H1 (cell line): Measurements from ENCODE around the gene NFIA. TPM values are rescaled to one million over a fixed set of nuclear protein-coding genes. Genes with fewer than 3 reads are reported as not detected.

Experiments
- CTCF ChIA-PET: fragments of 300-600 bp; sonication (Branson Sonifier 250); formaldehyde crosslinking; loops from one replicate; lab custom pipeline; 2021; ENCODE audit not compliant: partially characterized antibody; lab: Charles Lee
- POLR2A ChIA-PET: fragments of 300-600 bp; sonication (Branson Sonifier 250); formaldehyde crosslinking; loops from one replicate; lab custom pipeline; 2021; ENCODE audit warnings: inconsistent platforms; ENCODE audit not compliant: partially characterized antibody; lab: Charles Lee
- DNase-seq, 2 experiments: peaks; one replicate each; pipeline versions ENCODE4 v3.0.0 to v3.0.0-alpha.2; 2010 to 2022; ENCODE audit warnings: low spot score in 2 of 2, low read depth in 1 of 2, mixed read lengths in 1 of 2
- FAIRE-seq: peaks from 2 replicates; lab custom pipeline; 2011; peaks lifted over from hg19 to GRCh38; lab: Jason Lieb, UNC
- H2AFZ ChIP-seq: 2 replicates; pipeline ENCODE4 v1.8.1; 2012; ENCODE audit warnings: low read length, inconsistent platforms
- H2AK5ac ChIP-seq: 2 replicates; pipeline ENCODE4 v1.6.1; 2013; ENCODE audit warnings: low read depth, low read length
- H2BK120ac ChIP-seq: replicated peaks from 2 replicates; pipeline ENCODE3; 2013; ENCODE audit warnings: low read depth, low read length, inconsistent platforms
- H2BK12ac ChIP-seq: 2 replicates; pipeline ENCODE4 v1.6.1; 2013; ENCODE audit warnings: low read depth, low read length
- H2BK15ac ChIP-seq: 2 replicates; pipeline ENCODE4 v1.6.1; 2013; ENCODE audit warnings: low read length
- H2BK20ac ChIP-seq: 2 replicates; pipeline ENCODE4 v1.6.1; 2013; ENCODE audit warnings: low read length
- H2BK5ac ChIP-seq: 2 replicates; pipeline ENCODE4 v1.6.1; 2013; ENCODE audit warnings: low read depth, low read length
- H3K14ac ChIP-seq: 2 replicates; pipeline ENCODE4 v1.6.1; 2013; ENCODE audit warnings: inconsistent platforms; ENCODE audit not compliant: insufficient read length
- H3K18ac ChIP-seq: 2 replicates; pipeline ENCODE4 v1.6.1; 2013; ENCODE audit warnings: low read length; ENCODE audit errors: extremely low read depth
- H3K23ac ChIP-seq: 2 replicates; pipeline ENCODE4 v1.6.1; 2013; ENCODE audit warnings: inconsistent platforms; ENCODE audit not compliant: insufficient read length
- H3K23me2 ChIP-seq: 2 replicates; pipeline ENCODE4 v1.6.1; 2013; ENCODE audit warnings: low read depth, low read length
- H3K27ac ChIP-seq: 2 replicates; pipeline ENCODE4 v1.6.1; 2011; ENCODE audit warnings: low read depth, low read length, inconsistent platforms
- H3K27me3 ChIP-seq, 4 experiments: replicated peaks in 1 of 4; 1 replicate in 1 of 4; 2 replicates in 3 of 4; pipeline versions ENCODE4 v1.6.1 to v1.8.1; 2011 to 2013; ENCODE audit warnings: low read length in 3 of 4, mild to moderate bottlenecking in 3 of 4, inconsistent platforms in 2 of 4, mixed read lengths in 2 of 4, moderate library complexity in 1 of 4; ENCODE audit not compliant: control insufficient read depth in 3 of 4, insufficient read depth in 3 of 4; ENCODE audit errors: extremely low read depth in 1 of 4
- H3K36me3 ChIP-seq, 4 experiments: 2 replicates each; pipeline versions ENCODE4 v1.6.1 to v1.8.1; 2011 to 2013; ENCODE audit warnings: mild to moderate bottlenecking in 4 of 4, low read length in 3 of 4, moderate library complexity in 2 of 4, control low read depth in 1 of 4, inconsistent platforms in 1 of 4; ENCODE audit not compliant: insufficient read depth in 4 of 4, control insufficient read depth in 2 of 4
- H3K4ac ChIP-seq: replicated peaks from 2 replicates; pipeline ENCODE3; 2013; ENCODE audit warnings: low read length, low read depth, mixed read lengths, inconsistent platforms; ENCODE audit not compliant: insufficient read length
- H3K4me1 ChIP-seq, 4 experiments: replicated peaks in 1 of 4; 1 replicate in 1 of 4; 2 replicates in 3 of 4; pipeline versions ENCODE4 v1.6.1 to v1.8.1; 2011 to 2013; ENCODE audit warnings: low read length in 3 of 4, inconsistent platforms in 2 of 4, mixed read lengths in 1 of 4; ENCODE audit not compliant: insufficient read depth in 4 of 4, control insufficient read depth in 3 of 4
- H3K4me2 ChIP-seq, 2 experiments: 2 replicates each; pipeline versions ENCODE4 v1.6.1 to v1.8.1; 2011 to 2013; ENCODE audit warnings: low read depth in 2 of 2, low read length in 2 of 2, control low read depth in 1 of 2, inconsistent platforms in 1 of 2, mild to moderate bottlenecking in 1 of 2; ENCODE audit not compliant: insufficient read depth in 1 of 2
- H3K4me3 ChIP-seq, 4 experiments: fragments of 200-600, 300-600 bp in 1 of 4; sonication (generic), shearing (Covaris generic), sonication (Bioruptor Twin) in 1 of 4; 2 replicates each; pipeline versions ENCODE4 v1.5.1 to v1.8.1; 2011 to 2016; ENCODE audit warnings: low read length in 4 of 4, low read depth in 3 of 4, control low read depth in 2 of 4, inconsistent platforms in 2 of 4, mild to moderate bottlenecking in 2 of 4, mixed read lengths in 1 of 4, moderate library complexity in 1 of 4; ENCODE audit not compliant: insufficient read depth in 2 of 4; ENCODE audit errors: extremely low read depth in 1 of 4
- H3K56ac ChIP-seq: replicated peaks from 2 replicates; pipeline ENCODE3; 2013; ENCODE audit warnings: low read depth, mild to moderate bottlenecking, mixed read lengths, low read length, inconsistent platforms; ENCODE audit not compliant: insufficient read length
- H3K79me1 ChIP-seq: 2 replicates; pipeline ENCODE4 v1.6.1; 2013; ENCODE audit warnings: low read depth, low read length, control low read depth
- H3K79me2 ChIP-seq, 2 experiments: 2 replicates each; pipeline versions ENCODE4 v1.6.1 to v1.8.1; 2012 to 2013; ENCODE audit warnings: low read length in 2 of 2, mild to moderate bottlenecking in 2 of 2, inconsistent platforms in 1 of 2; ENCODE audit not compliant: insufficient read depth in 2 of 2, control insufficient read depth in 1 of 2
- H3K9ac ChIP-seq, 4 experiments: replicated peaks in 1 of 4; 1 replicate in 1 of 4; 2 replicates in 3 of 4; pipeline versions ENCODE4 v1.6.1 to v1.8.1; 2011 to 2013; ENCODE audit warnings: low read depth in 3 of 4, low read length in 3 of 4, control low read depth in 2 of 4, mild to moderate bottlenecking in 2 of 4, moderate library complexity in 2 of 4, inconsistent platforms in 1 of 4; ENCODE audit errors: extremely low read depth in 1 of 4
- H3K9me3 ChIP-seq, 2 experiments: 2 replicates each; pipeline versions ENCODE4 v1.6.1 to v1.8.1; 2012 to 2013; ENCODE audit warnings: mild to moderate bottlenecking in 2 of 2, moderate library complexity in 2 of 2, control low read depth in 1 of 2, inconsistent platforms in 1 of 2, low read depth in 1 of 2, low read length in 1 of 2, mixed read lengths in 1 of 2; ENCODE audit not compliant: insufficient read depth in 2 of 2
- H4K20me1 ChIP-seq, 2 experiments: replicated peaks in 1 of 2; 2 replicates each; pipeline versions ENCODE3 to v1.8.1; 2011 to 2013; ENCODE audit warnings: inconsistent platforms in 2 of 2, low read length in 2 of 2, mild to moderate bottlenecking in 1 of 2; ENCODE audit not compliant: insufficient read depth in 2 of 2, control insufficient read depth in 1 of 2
- H4K5ac ChIP-seq: 2 replicates; pipeline ENCODE4 v1.6.1; 2013; ENCODE audit warnings: low read length, low read depth, mixed read lengths, inconsistent platforms; ENCODE audit not compliant: insufficient read length
- H4K8ac ChIP-seq: 2 replicates; pipeline ENCODE4 v1.8.0; 2013; ENCODE audit warnings: mild to moderate bottlenecking, moderate library complexity, low read length, inconsistent platforms; ENCODE audit not compliant: insufficient read depth; ENCODE audit errors: extremely low read depth
- H4K91ac ChIP-seq: replicated peaks from 2 replicates; pipeline ENCODE3; 2013; ENCODE audit warnings: low read length, mixed read lengths, inconsistent platforms; ENCODE audit not compliant: insufficient read length
- CEBPB ChIP-seq: IDR thresholded peaks from 2 replicates; pipeline ENCODE4 v1.6.1; 2012; ENCODE audit warnings: low read depth, low read length
- CHD1 ChIP-seq: IDR thresholded peaks from 2 replicates; pipeline ENCODE4 v1.6.1; 2012; ENCODE audit warnings: low read depth, low read length, improper control_type of control experiment
- CHD2 ChIP-seq: IDR thresholded peaks from 2 replicates; pipeline ENCODE4 v1.6.1; 2012; ENCODE audit warnings: low read length, improper control_type of control experiment
- CTBP2 ChIP-seq: IDR thresholded peaks from 2 replicates; pipeline ENCODE4 v1.7.0; 2011; ENCODE audit warnings: borderline replicate concordance, mild to moderate bottlenecking, moderate library complexity, mixed read lengths, low read length; ENCODE audit not compliant: insufficient read depth, insufficient read length
- EZH2 ChIP-seq: fragments of 200-600 bp; sonication (generic); IDR thresholded peaks from 2 replicates; pipeline ENCODE4 v1.7.1; 2012; ENCODE audit warnings: low read depth, mild to moderate bottlenecking, moderate library complexity, low read length, inconsistent platforms; ENCODE audit not compliant: severe bottlenecking
- HDAC6 ChIP-seq: IDR thresholded peaks from one replicate; pipeline ENCODE4 v1.7.1; 2012; ENCODE audit warnings: low read depth, mild to moderate bottlenecking, inconsistent platforms, low read length, moderate library complexity
- MAFK ChIP-seq: IDR thresholded peaks from 2 replicates; pipeline ENCODE4 v1.6.1; 2012; ENCODE audit warnings: low read depth, mild to moderate bottlenecking, improper control_type of control experiment, low read length
- NANOG ChIP-seq: IDR thresholded peaks from 2 replicates; pipeline ENCODE4 v1.6.1; 2011; ENCODE audit warnings: low read length, low read depth, mild to moderate bottlenecking, inconsistent platforms; ENCODE audit not compliant: insufficient read depth, poor library complexity, severe bottlenecking
- POLR2AphosphoS5 ChIP-seq: IDR thresholded peaks from 2 replicates; pipeline ENCODE4 v1.6.1; 2011; ENCODE audit warnings: low read depth, low read length
- RFX5 ChIP-seq: IDR thresholded peaks from 2 replicates; pipeline ENCODE4 v1.6.1; 2011; ENCODE audit warnings: low read depth, low read length, improper control_type of control experiment, borderline replicate concordance
- SAP30 ChIP-seq: fragments of 300-600 bp; sonication (generic); IDR thresholded peaks from 2 replicates; pipeline ENCODE4 v1.7.1; 2012; ENCODE audit warnings: low read length, moderate library complexity, mild to moderate bottlenecking, inconsistent platforms; ENCODE audit not compliant: insufficient read depth, insufficient replicate concordance
- SP4 ChIP-seq: IDR thresholded peaks from 2 replicates; pipeline ENCODE4 v1.6.1; 2012; ENCODE audit warnings: low read length, inconsistent platforms
- SUZ12 ChIP-seq: fragments of 200-600 bp; sonication (generic); IDR thresholded peaks from 2 replicates; pipeline ENCODE4 v1.6.1; 2012; ENCODE audit warnings: mild to moderate bottlenecking, inconsistent platforms, low read length, moderate library complexity, mixed read lengths
- TAF7 ChIP-seq: optimal IDR thresholded peaks from 2 replicates; pipeline ENCODE3; 2011; ENCODE audit warnings: low read depth, mild to moderate bottlenecking, inconsistent platforms, low read length, moderate library complexity, borderline replicate concordance
- TEAD4 ChIP-seq: IDR thresholded peaks from 2 replicates; pipeline ENCODE4 v1.6.1; 2012; ENCODE audit warnings: low read depth, low read length, inconsistent platforms, mixed read lengths
- ZNF274 ChIP-seq: IDR thresholded peaks from 2 replicates; pipeline ENCODE4 v1.7.0; 2012; ENCODE audit warnings: low read length, borderline replicate concordance; ENCODE audit errors: extremely low read depth
- WGBS, 2 experiments: shearing (Covaris generic) in 1 of 2; methylation state at CpG; one replicate each; pipeline versions ENCODE4 v1.1.6 to v1.1.7; 2013 to 2015; ENCODE audit warnings: low lambda C conversion rate in 2 of 2, mixed read lengths in 2 of 2, inconsistent platforms in 1 of 2, low coverage in 1 of 2, missing lambda C conversion rate in 1 of 2; ENCODE audit not compliant: insufficient replicate concordance in 2 of 2, insufficient coverage in 1 of 2, insufficient read length in 1 of 2; ENCODE audit errors: extremely low coverage in 1 of 2, missing lambda C conversion rate in 1 of 2; 5-methylcytosine and 5-hydroxymethylcytosine counted together
- polyA plus RNA-seq, 7 experiments: library from polyadenylated mRNA; depleted of rRNA in 3 of 7; stranded (reverse) in 5 of 7; unstranded in 2 of 7; fragments of >200 nt in 5 of 7; fragments of 200-250 nt in 2 of 7; gene quantifications; 1 replicate in 5 of 7; 2 replicates in 1 of 7; 4 replicates in 1 of 7; pipeline versions ENCODE4 v1.2.1 to v1.2.3, GENCODE V29; 2011 to 2013; ENCODE audit warnings: missing spikeins in 2 of 7, mixed read lengths in 2 of 7
- total RNA-seq: library from RNA; stranded (reverse); fragmentation: NEBNext Ultra II Directional; extraction: Animal tissue kit (Norgen Biotek cat#: 25700); gene quantifications from 2 replicates; pipeline ENCODE4 v1.2.1, GENCODE V29; 2021

NFIA gene
- total and polyA plus RNA-seq, 2 of the 8 experiments (the other 6 are each of a cell fraction or from before 2014, with no cell fraction given), result 1.8 to 2.3 TPM

- Histone ChIP-seq H3K18ac (no peak overlapping the region), H4K91ac (no peak overlapping the region), H3K23me2 (no peaks in the 10 kb centered on the region), H3K9ac (no peak overlapping the region), H3K27ac (no peak overlapping the region), H3K4me2 (no peak overlapping the region), H3K27me3 (no peaks in the 10 kb centered on the region), H2BK5ac (no peak overlapping the region), H3K23ac (no peak overlapping the region), H3K14ac (no peak overlapping the region), H3K4ac (no peak overlapping the region), H4K5ac (no peak overlapping the region), H3K9me3 (no peaks in the 10 kb centered on the region), H3K4me1 (peaks cover 0 to 2% (median under 1%) of the 10 kb centered on the region in 4 experiments; a peak in 2 of 7 replicates), H3K79me1 (no peaks in the 10 kb centered on the region), H2BK20ac (no peak overlapping the region), H2BK12ac (no peak overlapping the region), H3K4me3 (no peak overlapping the region), H2BK120ac (no peak overlapping the region), H2BK15ac (no peak overlapping the region), H4K20me1 (no peaks in the 10 kb centered on the region), H3K79me2 (no peaks in the 10 kb centered on the region), H4K8ac (no peak overlapping the region), H3K36me3 (no peaks in the 10 kb centered on the region), H3K56ac (no peak overlapping the region), H2AK5ac (no peak overlapping the region), H2AFZ (no peak overlapping the region)
- WGBS, 2 experiments, result 94% methylated on average over 2 of the region's 2 CpGs; no CpG with 5 or more reads in 1 of the 2 experiments
- CTCF ChIA-PET, result no interaction called here
- FAIRE-seq (no peak), DNase-seq (no peak)
- POLR2A ChIA-PET, result no interaction called here
- TF ChIP-seq CTBP2, result no peak
- no peak for TF ChIP-seq CEBPB
- TF ChIP-seq NANOG, result no peak
- TF ChIP-seq POLR2AphosphoS5, result no peak
- no peak for TF ChIP-seq RFX5
- TF ChIP-seq TEAD4, result no peak
- TF ChIP-seq SAP30, result no peak
- no peak for TF ChIP-seq CHD2
- no peak for TF ChIP-seq HDAC6
- no peak for TF ChIP-seq TAF7
- no peak for TF ChIP-seq SP4
- no peak for TF ChIP-seq EZH2
- no peak for TF ChIP-seq CHD1
- no peak for TF ChIP-seq ZNF274
- TF ChIP-seq MAFK, result no peak
- no peak for TF ChIP-seq SUZ12
Observed at GRCh38 chr1:61117283-61117682, 34.9 kb downstream of the NFIA start.
